ENCODE results near the gene RAPGEF6. TPM values are rescaled to one million over a fixed set of nuclear protein-coding genes. Genes with fewer than 3 reads are reported as not detected.

The RAPGEF6 gene, protein sequence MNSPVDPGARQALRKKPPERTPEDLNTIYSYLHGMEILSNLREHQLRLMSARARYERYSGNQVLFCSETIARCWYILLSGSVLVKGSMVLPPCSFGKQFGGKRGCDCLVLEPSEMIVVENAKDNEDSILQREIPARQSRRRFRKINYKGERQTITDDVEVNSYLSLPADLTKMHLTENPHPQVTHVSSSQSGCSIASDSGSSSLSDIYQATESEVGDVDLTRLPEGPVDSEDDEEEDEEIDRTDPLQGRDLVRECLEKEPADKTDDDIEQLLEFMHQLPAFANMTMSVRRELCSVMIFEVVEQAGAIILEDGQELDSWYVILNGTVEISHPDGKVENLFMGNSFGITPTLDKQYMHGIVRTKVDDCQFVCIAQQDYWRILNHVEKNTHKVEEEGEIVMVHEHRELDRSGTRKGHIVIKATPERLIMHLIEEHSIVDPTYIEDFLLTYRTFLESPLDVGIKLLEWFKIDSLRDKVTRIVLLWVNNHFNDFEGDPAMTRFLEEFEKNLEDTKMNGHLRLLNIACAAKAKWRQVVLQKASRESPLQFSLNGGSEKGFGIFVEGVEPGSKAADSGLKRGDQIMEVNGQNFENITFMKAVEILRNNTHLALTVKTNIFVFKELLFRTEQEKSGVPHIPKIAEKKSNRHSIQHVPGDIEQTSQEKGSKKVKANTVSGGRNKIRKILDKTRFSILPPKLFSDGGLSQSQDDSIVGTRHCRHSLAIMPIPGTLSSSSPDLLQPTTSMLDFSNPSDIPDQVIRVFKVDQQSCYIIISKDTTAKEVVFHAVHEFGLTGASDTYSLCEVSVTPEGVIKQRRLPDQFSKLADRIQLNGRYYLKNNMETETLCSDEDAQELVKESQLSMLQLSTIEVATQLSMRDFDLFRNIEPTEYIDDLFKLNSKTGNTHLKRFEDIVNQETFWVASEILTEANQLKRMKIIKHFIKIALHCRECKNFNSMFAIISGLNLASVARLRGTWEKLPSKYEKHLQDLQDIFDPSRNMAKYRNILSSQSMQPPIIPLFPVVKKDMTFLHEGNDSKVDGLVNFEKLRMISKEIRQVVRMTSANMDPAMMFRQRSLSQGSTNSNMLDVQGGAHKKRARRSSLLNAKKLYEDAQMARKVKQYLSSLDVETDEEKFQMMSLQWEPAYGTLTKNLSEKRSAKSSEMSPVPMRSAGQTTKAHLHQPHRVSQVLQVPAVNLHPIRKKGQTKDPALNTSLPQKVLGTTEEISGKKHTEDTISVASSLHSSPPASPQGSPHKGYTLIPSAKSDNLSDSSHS (N-terminal part only)
- total RNA-seq = 100 to 1,000 TPM in 1 of 4 donors, 10 to 100 TPM in 3; 16.7 to 104 (median 22.6) TPM

GRCh38 chr5:131634996-131635683 is at the start of gene RAPGEF6:
RAPGEF6 (minus strand) TSS chr5:131635229; CDS start chr5:131635030, 199 bp downstream.
- Histone ChIP-seq H3K4me1 (peaks cover 0 to 39% (median 6%) of the 10 kb centered on the region in 4 donors), H3K4me3 (peak within 1 kb of the TSS; percentile 49 to 75 (median 60)), H3K36me3 (no peaks in the 10 kb centered on the region), H3K9me3 (no peaks in the 10 kb centered on the region), H3K27me3 (no peaks in the 10 kb centered on the region), H3K27ac (peak within 1 kb of the TSS; percentile 87 to 99 (median 96))
- TF ChIP-seq, protein P1, sequence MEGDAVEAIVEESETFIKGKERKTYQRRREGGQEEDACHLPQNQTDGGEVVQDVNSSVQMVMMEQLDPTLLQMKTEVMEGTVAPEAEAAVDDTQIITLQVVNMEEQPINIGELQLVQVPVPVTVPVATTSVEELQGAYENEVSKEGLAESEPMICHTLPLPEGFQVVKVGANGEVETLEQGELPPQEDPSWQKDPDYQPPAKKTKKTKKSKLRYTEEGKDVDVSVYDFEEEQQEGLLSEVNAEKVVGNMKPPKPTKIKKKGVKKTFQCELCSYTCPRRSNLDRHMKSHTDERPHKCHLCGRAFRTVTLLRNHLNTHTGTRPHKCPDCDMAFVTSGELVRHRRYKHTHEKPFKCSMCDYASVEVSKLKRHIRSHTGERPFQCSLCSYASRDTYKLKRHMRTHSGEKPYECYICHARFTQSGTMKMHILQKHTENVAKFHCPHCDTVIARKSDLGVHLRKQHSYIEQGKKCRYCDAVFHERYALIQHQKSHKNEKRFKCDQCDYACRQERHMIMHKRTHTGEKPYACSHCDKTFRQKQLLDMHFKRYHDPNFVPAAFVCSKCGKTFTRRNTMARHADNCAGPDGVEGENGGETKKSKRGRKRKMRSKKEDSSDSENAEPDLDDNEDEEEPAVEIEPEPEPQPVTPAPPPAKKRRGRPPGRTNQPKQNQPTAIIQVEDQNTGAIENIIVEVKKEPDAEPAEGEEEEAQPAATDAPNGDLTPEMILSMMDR (IDR thresholded peaks at IDR 0.05) = peak in 3 of 6 experiments; percentile 41 to 50 (median 42)
- TF ChIP-seq POLR2A (IDR thresholded peaks at IDR 0.05) = peak; percentile 61 to 84
- peak; percentile 97 to 99 (median 99) for DNase-seq

DNA sequence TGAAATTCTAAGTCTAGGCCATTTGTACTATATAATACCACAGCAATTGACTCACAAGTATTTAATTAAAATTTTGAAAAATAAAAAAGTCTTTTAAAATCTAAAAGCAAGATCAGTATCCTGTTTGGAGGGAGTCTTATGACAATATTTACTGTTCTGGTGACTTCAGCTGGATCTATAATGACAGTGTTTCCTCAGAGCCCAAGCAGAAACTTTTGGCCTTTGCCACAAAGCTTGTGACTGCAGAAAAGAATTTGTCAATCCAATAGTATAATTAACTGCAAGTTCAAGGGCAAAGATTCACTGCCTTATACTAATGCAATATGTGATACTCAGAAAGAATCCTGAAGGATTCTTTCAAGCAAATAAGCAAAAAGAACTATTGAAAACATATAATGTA is 49.6 kb upstream of the RAPGEF6 start:
- Histone ChIP-seq H3K4me1 (no peaks in the 10 kb centered on the region), H3K27ac (no peak overlapping the region)
- no peak for DNase-seq

GRCh38 chr5:131684051-131684450 is 49.0 kb upstream of the RAPGEF6 start:
- H3K4me1 ChIP-seq = no peaks in the 10 kb centered on the region
- H3K27ac ChIP-seq = peak overlapping the region in 1 of 4 donors; percentile 58
- DNase-seq = no peak
- no peaks in the 10 kb centered on the region for H3K36me3 ChIP-seq
- H3K27me3 ChIP-seq = no peaks in the 10 kb centered on the region
- no peak for TF ChIP-seq POLR2A (IDR thresholded peaks at IDR 0.05)
- TF ChIP-seq, protein P1 (IDR thresholded peaks at IDR 0.05) = no peak
- no peak overlapping the region for H3K4me3 ChIP-seq
- H3K9me3 ChIP-seq = no peaks in the 10 kb centered on the region

More for the DNA sequence above, 49.6 kb upstream of the RAPGEF6 start:
- H3K36me3 ChIP-seq = peaks cover 0 to 5% (median 0%) of the 10 kb centered on the region in 3 donors
- no peaks in the 10 kb centered on the region for H3K27me3 ChIP-seq
- no peaks in the 10 kb centered on the region for H3K9me3 ChIP-seq
- TF ChIP-seq POLR2A (IDR thresholded peaks at IDR 0.05) = no peak
- TF ChIP-seq, protein P1 (IDR thresholded peaks at IDR 0.05) = no peak
- no peak overlapping the region for H3K4me3 ChIP-seq

DNA sequence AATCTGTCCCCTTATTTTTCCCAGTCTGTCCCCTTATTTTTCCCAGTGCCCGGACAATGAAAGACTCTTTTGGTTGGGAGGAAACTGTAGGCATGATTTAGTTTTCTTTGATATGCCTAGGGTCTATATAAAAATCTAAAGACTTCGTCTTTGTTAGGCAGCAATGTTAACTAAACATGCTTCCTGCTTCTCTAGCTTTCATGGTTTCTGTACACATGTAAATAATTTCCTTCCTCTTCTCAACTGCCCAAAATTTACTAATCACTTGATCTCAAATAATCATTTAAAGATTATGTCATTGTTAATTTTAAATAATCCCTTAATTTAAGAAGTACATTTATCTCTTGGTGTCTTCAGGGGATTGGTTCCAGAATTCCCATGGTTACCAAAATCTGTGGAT is 47.8 kb upstream of the RAPGEF6 start:
- no peaks in the 10 kb centered on the region for H3K9me3 ChIP-seq
- TF ChIP-seq POLR2A (IDR thresholded peaks at IDR 0.05) = no peak
- TF ChIP-seq, protein P1 (IDR thresholded peaks at IDR 0.05) = no peak
- no peak for DNase-seq
- no peaks in the 10 kb centered on the region for H3K36me3 ChIP-seq
- H3K4me3 ChIP-seq = no peak overlapping the region
- H3K27ac ChIP-seq = peak overlapping the region in 1 of 4 donors; percentile 58
- H3K27me3 ChIP-seq = no peaks in the 10 kb centered on the region
- H3K4me1 ChIP-seq = no peaks in the 10 kb centered on the region
